Vagina (tissue), 2 donors: ENCODE measurements around the gene PTGR1.

Experiments used
- POLR2A ChIP-seq, 2 donors: fragments of 450-650 bp; IDR thresholded peaks; one replicate each; pipeline ENCODE4 v1.6.1; 2017; ENCODE audit warnings: antibody characterized with exemption in 2 of 2, mild to moderate bottlenecking in 2 of 2, moderate library complexity in 2 of 2
- TF ChIP-seq, protein P1 (sequence below), 3 experiments: fragments of 450-650 bp in 2 of 3; fragments of 200-600 bp in 1 of 3; sonication (generic) in 1 of 3; IDR thresholded peaks; one replicate each; pipeline ENCODE4 v1.5.1; 2017 to 2019; ENCODE audit warnings: antibody characterized with exemption in 3 of 3, mild to moderate bottlenecking in 2 of 3, moderate library complexity in 2 of 3

DNA sequence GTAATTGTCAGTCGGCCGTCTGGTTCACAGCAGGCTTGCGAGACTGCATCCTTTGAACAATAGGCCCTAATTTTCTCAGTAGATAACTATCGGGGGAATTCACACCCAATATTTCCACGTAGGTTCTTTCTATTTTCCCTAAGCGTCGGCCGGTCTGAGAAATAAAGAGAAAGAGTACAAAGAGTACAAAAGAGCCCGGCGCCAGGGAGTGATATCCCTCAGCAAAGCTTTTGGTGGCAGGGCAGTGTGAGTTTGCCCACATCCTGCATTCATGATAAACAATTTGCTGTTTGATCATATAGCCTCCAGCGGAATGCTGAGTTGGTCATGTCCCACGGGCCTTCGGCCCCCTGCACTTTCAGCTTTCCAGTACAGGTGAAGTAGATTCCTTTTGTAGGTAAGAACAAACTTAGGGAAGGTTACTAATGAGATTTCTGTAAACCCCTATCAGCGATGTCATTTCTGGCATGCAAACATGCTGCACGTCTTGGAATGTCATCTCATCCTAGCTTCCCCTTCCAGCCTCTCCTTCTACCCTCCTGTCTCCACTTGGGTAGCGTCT, 4.7 kb upstream of the PTGR1 start:
- TF ChIP-seq, protein P1, sequence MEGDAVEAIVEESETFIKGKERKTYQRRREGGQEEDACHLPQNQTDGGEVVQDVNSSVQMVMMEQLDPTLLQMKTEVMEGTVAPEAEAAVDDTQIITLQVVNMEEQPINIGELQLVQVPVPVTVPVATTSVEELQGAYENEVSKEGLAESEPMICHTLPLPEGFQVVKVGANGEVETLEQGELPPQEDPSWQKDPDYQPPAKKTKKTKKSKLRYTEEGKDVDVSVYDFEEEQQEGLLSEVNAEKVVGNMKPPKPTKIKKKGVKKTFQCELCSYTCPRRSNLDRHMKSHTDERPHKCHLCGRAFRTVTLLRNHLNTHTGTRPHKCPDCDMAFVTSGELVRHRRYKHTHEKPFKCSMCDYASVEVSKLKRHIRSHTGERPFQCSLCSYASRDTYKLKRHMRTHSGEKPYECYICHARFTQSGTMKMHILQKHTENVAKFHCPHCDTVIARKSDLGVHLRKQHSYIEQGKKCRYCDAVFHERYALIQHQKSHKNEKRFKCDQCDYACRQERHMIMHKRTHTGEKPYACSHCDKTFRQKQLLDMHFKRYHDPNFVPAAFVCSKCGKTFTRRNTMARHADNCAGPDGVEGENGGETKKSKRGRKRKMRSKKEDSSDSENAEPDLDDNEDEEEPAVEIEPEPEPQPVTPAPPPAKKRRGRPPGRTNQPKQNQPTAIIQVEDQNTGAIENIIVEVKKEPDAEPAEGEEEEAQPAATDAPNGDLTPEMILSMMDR (IDR thresholded peaks at IDR 0.05): no peak
- TF ChIP-seq POLR2A (IDR thresholded peaks at IDR 0.05): no peak
